Measurements from ENCODE around the gene PLET1.

GRCh38 chr11:112235750-112236390 lies 24.8 kb downstream of the PLET1 start:
- TF ChIP-seq CTCF (IDR thresholded peaks at IDR 0.05) (no peak), POLR2A (IDR thresholded peaks at IDR 0.05) (no peak)
